ENCODE data around the gene MED29.

DNA sequence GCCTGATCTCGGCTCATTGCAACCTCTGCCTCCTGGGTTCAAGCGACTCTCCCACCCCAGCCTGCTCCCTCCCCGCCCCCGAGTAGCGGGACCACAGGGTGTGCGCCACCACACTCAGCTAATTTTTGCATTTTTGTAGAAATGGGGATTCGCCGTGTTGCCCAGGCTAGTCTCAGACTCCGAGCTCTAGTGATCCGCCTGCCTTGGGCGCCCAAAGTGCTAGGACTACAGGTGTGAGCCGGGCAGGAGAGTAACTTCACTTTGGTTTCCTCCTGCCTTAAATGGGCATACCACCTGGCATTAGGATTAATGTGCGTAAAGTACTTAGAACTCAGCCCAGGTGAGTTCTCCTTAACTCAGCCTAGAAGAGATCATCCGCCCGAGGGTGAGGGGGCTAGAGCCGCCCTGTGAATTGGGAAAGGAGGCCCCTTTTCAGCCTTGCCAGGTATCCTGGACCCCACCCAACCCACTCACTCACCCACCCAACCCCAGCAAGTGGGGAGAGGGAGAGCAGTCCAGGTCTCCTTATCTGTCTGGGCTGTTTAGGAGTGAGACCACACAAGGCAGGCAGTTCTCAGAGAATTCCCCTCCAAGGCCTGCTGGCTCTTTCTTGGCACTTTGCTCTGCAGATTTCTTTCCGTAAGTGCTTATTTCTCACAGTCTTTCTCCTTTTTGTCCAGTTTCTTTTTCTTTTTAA lies 14.2 kb downstream of the MED29 start:
- TF ChIP-seq HDAC2 (IDR thresholded peaks at IDR 0.05) (no peak), POLR2AphosphoS5 (IDR thresholded peaks at IDR 0.05; ENCODE audit: low read length) (no peak), EZH2 (IDR thresholded peaks at IDR 0.05; ENCODE audit: borderline replicate concordance, control insufficient read depth, low read depth, low read length) (no peak), TARDBP (IDR thresholded peaks at IDR 0.05; ENCODE audit: borderline replicate concordance) (no peak), NR2F1 (conservative IDR thresholded peaks at IDR 0.05) (no peak), SRF (IDR thresholded peaks at IDR 0.05; ENCODE audit: low read depth in 2 of 2, low read length in 2 of 2) (peak; percentile 79 to 82; a peak in 3 of 4 replicates)
- TF ChIP-seq, protein P1, sequence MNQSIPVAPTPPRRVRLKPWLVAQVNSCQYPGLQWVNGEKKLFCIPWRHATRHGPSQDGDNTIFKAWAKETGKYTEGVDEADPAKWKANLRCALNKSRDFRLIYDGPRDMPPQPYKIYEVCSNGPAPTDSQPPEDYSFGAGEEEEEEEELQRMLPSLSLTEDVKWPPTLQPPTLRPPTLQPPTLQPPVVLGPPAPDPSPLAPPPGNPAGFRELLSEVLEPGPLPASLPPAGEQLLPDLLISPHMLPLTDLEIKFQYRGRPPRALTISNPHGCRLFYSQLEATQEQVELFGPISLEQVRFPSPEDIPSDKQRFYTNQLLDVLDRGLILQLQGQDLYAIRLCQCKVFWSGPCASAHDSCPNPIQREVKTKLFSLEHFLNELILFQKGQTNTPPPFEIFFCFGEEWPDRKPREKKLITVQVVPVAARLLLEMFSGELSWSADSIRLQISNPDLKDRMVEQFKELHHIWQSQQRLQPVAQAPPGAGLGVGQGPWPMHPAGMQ (IDR thresholded peaks at IDR 0.05; ENCODE audit: borderline replicate concordance) = no peak
- TF ChIP-seq, protein P2, sequence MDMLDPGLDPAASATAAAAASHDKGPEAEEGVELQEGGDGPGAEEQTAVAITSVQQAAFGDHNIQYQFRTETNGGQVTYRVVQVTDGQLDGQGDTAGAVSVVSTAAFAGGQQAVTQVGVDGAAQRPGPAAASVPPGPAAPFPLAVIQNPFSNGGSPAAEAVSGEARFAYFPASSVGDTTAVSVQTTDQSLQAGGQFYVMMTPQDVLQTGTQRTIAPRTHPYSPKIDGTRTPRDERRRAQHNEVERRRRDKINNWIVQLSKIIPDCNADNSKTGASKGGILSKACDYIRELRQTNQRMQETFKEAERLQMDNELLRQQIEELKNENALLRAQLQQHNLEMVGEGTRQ (IDR thresholded peaks at IDR 0.05; ENCODE audit: borderline replicate concordance, low read depth, low read length) = no peak

Measured in GM12878 (cell line).